Rectal smooth muscle tissue (tissue), 1 donor: ENCODE measurements around the gene BAHD1.

Experiments
- H3K27ac ChIP-seq: one replicate; pipeline ENCODE4 v1.7.0; 2013; ENCODE audit warnings: low read depth, low read length, inconsistent platforms
- H3K27me3 ChIP-seq: one replicate; pipeline ENCODE4 v1.7.0; 2013; ENCODE audit warnings: low read length; ENCODE audit not compliant: control insufficient read depth, insufficient read depth
- H3K36me3 ChIP-seq: one replicate; pipeline ENCODE4 v1.7.0; 2013; ENCODE audit warnings: low read length; ENCODE audit not compliant: control insufficient read depth, insufficient read depth
- H3K4me1 ChIP-seq: one replicate; pipeline ENCODE4 v1.7.0; 2013; ENCODE audit warnings: low read length; ENCODE audit not compliant: control insufficient read depth, insufficient read depth
- H3K4me3 ChIP-seq: one replicate; pipeline ENCODE4 v1.7.0; 2013; ENCODE audit warnings: low read length
- H3K9ac ChIP-seq: one replicate; pipeline ENCODE4 v1.7.0; 2013; ENCODE audit warnings: low read length

BAHD1 gene

GRCh38 chr15:40501487-40501886 lies 60.7 kb downstream of the BAHD1 start:
- no peak overlapping the region for H3K9ac ChIP-seq
- no peaks in the 10 kb centered on the region for H3K36me3 ChIP-seq
- peaks cover 3% of the 10 kb centered on the region for H3K27me3 ChIP-seq
- no peak overlapping the region for H3K4me3 ChIP-seq
- H3K27ac ChIP-seq: no peak overlapping the region
- no peaks in the 10 kb centered on the region for H3K4me1 ChIP-seq

- Histone ChIP-seq H3K27ac (no peak overlapping the region), H3K9ac (no peak overlapping the region), H3K27me3 (peaks cover 6% of the 10 kb centered on the region), H3K4me3 (peak overlapping the region; percentile 29), H3K36me3 (no peaks in the 10 kb centered on the region), H3K4me1 (no peaks in the 10 kb centered on the region)
Measured at GRCh38 chr15:40506964-40507571, 66.3 kb downstream of the BAHD1 start.

DNA sequence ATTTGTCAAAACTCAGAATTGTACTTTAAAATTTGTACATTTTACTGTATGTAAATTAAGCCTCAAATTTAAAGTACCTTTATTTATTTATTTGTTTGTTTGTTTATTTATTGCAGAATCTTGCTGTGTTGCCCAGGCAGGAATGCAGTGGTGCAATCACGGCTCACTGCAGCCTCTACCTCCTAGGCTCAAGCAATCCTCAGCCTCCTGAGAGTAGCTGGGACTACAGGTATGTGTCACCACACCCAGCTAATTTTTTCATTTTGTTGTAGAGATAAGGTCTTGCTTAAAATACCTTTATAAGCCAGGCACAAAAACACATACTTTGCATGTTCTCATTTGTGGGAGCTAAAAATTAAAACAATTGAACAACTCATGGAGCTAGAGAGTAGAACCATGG lies 67.5 kb downstream of the BAHD1 start:
- Histone ChIP-seq H3K36me3 (no peaks in the 10 kb centered on the region), H3K27me3 (peaks cover 4% of the 10 kb centered on the region), H3K27ac (no peak overlapping the region), H3K4me3 (no peak overlapping the region), H3K4me1 (no peaks in the 10 kb centered on the region), H3K9ac (no peak overlapping the region)

GRCh38 chr15:40510201-40510600 lies 69.4 kb downstream of the BAHD1 start:
- H3K4me1 ChIP-seq: no peaks in the 10 kb centered on the region
- H3K27me3 ChIP-seq: peaks cover 4% of the 10 kb centered on the region
- H3K27ac ChIP-seq: no peak overlapping the region
- no peak overlapping the region for H3K4me3 ChIP-seq
- no peaks in the 10 kb centered on the region for H3K36me3 ChIP-seq
- no peak overlapping the region for H3K9ac ChIP-seq

- Histone ChIP-seq H3K36me3 (no peaks in the 10 kb centered on the region), H3K9ac (peak overlapping the region; percentile 19), H3K4me3 (peak overlapping the region; percentile 62), H3K27ac (no peak overlapping the region), H3K27me3 (peaks cover 4% of the 10 kb centered on the region), H3K4me1 (no peaks in the 10 kb centered on the region)
Measured at GRCh38 chr15:40511093-40511471, 70.3 kb downstream of the BAHD1 start.

DNA sequence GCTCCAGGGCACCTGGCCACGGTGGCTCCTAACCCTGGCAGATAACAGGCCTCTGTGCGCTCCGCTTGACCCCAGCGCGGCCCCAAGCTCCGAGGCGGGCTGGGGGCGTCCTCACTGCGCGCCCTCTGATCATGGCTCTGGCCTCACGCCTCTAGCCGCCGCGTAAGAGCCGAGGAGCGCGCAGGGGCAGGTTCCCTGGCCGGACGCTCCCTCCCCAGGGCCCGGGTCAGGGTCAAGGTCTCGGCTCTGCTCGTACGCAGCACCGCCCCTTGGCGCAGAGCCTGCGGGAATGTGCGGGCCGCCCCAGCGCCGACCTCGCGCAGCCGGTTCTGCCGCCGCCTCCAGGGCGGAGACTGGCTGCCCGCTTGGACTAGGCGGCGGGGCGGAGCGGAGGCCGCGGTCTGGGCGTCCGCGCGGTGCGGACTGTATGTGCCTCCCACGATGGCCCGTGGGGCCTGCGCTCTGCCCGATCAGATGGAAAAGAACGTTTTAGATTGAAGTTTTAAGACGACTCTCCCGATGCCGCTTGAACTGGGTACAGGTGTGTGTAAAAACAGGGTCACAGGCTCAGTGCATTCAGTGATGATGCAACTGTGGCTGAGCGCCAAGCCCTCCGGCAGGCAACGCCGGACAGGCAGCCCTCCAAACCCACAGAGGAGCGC lies 70.8 kb downstream of the BAHD1 start:
- Histone ChIP-seq H3K4me3 (peak overlapping the region; percentile 62), H3K27ac (no peak overlapping the region), H3K4me1 (no peaks in the 10 kb centered on the region), H3K36me3 (no peaks in the 10 kb centered on the region), H3K9ac (peak overlapping the region; percentile 19), H3K27me3 (peaks cover 4% of the 10 kb centered on the region)

GRCh38 chr15:40512440-40512839 lies 71.7 kb downstream of the BAHD1 start:
- Histone ChIP-seq H3K36me3 (no peaks in the 10 kb centered on the region), H3K4me1 (no peaks in the 10 kb centered on the region), H3K9ac (no peak overlapping the region), H3K4me3 (no peak overlapping the region), H3K27me3 (no peaks in the 10 kb centered on the region), H3K27ac (no peak overlapping the region)

- H3K9ac ChIP-seq: no peak overlapping the region
- H3K27me3 ChIP-seq: no peaks in the 10 kb centered on the region
- no peak overlapping the region for H3K4me3 ChIP-seq
- H3K27ac ChIP-seq: no peak overlapping the region
- H3K36me3 ChIP-seq: no peaks in the 10 kb centered on the region
- H3K4me1 ChIP-seq: no peaks in the 10 kb centered on the region
Measured at GRCh38 chr15:40513609-40514008, 72.9 kb downstream of the BAHD1 start.

- no peaks in the 10 kb centered on the region for H3K27me3 ChIP-seq
- H3K36me3 ChIP-seq: no peaks in the 10 kb centered on the region
- no peaks in the 10 kb centered on the region for H3K4me1 ChIP-seq
- H3K9ac ChIP-seq: no peak overlapping the region
- H3K4me3 ChIP-seq: no peak overlapping the region
- no peak overlapping the region for H3K27ac ChIP-seq
Measured at GRCh38 chr15:40516322-40516721, 75.6 kb downstream of the BAHD1 start.
